ENCODE results near the gene INO80D. TPM values are rescaled to one million over a fixed set of nuclear protein-coding genes. Genes with fewer than 3 reads are reported as not detected.

The INO80D gene
- total and polyA plus RNA-seq, 2 experiments from 2014 or later = 17.5 to 37.4 TPM

GRCh38 chr2:206069417-206069816 lies 16.6 kb downstream of the INO80D start:
- H3K4me3 Mint-ChIP-seq = no peak overlapping the region
- H3K27me3 Mint-ChIP-seq (ENCODE audit: insufficient read depth, low read depth, poor library complexity) = peaks cover 6% of the 10 kb centered on the region
- peak; percentile 31; the same call in 2 of the 3 replicates for ATAC-seq
- Histone ChIP-seq H2AFZ (no peak overlapping the region), H3F3A (replicated peaks; ENCODE audit: low read depth) (no peaks in the 10 kb centered on the region), H3K27me3 (ENCODE audit: insufficient read depth) (no peaks in the 10 kb centered on the region), H3K36me3 (ENCODE audit: insufficient read depth) (no peaks in the 10 kb centered on the region), H3K4me3 (no peak overlapping the region), H3K27ac (ENCODE audit: low read depth) (peak overlapping the region; percentile 15; the same call in 1 of the 2 replicates), H3K4me2 (no peak overlapping the region), H3K9me2 (ENCODE audit: insufficient read depth) (no peaks in the 10 kb centered on the region), H4K20me1 (replicated peaks; ENCODE audit: insufficient read depth) (peaks cover 6% of the 10 kb centered on the region; the same call in 1 of the 2 replicates), H3K4me1 (ENCODE audit: insufficient read depth) (peaks cover 18% of the 10 kb centered on the region), H3K79me2 (replicated peaks; ENCODE audit: insufficient read depth) (peaks cover 100% of the 10 kb centered on the region)
- H3K4me1 Mint-ChIP-seq = peaks cover 26% of the 10 kb centered on the region
- no peaks in the 10 kb centered on the region for H3K9me3 Mint-ChIP-seq
- H3K36me3 Mint-ChIP-seq (ENCODE audit: low read depth) = peaks cover 39% of the 10 kb centered on the region; the same call in 2 of the 3 replicates
- peak overlapping the region; percentile 90 for H3K27ac Mint-ChIP-seq
- no peak for DNase-seq (ENCODE audit: low spot score)
- TF ChIP-seq, protein P1, sequence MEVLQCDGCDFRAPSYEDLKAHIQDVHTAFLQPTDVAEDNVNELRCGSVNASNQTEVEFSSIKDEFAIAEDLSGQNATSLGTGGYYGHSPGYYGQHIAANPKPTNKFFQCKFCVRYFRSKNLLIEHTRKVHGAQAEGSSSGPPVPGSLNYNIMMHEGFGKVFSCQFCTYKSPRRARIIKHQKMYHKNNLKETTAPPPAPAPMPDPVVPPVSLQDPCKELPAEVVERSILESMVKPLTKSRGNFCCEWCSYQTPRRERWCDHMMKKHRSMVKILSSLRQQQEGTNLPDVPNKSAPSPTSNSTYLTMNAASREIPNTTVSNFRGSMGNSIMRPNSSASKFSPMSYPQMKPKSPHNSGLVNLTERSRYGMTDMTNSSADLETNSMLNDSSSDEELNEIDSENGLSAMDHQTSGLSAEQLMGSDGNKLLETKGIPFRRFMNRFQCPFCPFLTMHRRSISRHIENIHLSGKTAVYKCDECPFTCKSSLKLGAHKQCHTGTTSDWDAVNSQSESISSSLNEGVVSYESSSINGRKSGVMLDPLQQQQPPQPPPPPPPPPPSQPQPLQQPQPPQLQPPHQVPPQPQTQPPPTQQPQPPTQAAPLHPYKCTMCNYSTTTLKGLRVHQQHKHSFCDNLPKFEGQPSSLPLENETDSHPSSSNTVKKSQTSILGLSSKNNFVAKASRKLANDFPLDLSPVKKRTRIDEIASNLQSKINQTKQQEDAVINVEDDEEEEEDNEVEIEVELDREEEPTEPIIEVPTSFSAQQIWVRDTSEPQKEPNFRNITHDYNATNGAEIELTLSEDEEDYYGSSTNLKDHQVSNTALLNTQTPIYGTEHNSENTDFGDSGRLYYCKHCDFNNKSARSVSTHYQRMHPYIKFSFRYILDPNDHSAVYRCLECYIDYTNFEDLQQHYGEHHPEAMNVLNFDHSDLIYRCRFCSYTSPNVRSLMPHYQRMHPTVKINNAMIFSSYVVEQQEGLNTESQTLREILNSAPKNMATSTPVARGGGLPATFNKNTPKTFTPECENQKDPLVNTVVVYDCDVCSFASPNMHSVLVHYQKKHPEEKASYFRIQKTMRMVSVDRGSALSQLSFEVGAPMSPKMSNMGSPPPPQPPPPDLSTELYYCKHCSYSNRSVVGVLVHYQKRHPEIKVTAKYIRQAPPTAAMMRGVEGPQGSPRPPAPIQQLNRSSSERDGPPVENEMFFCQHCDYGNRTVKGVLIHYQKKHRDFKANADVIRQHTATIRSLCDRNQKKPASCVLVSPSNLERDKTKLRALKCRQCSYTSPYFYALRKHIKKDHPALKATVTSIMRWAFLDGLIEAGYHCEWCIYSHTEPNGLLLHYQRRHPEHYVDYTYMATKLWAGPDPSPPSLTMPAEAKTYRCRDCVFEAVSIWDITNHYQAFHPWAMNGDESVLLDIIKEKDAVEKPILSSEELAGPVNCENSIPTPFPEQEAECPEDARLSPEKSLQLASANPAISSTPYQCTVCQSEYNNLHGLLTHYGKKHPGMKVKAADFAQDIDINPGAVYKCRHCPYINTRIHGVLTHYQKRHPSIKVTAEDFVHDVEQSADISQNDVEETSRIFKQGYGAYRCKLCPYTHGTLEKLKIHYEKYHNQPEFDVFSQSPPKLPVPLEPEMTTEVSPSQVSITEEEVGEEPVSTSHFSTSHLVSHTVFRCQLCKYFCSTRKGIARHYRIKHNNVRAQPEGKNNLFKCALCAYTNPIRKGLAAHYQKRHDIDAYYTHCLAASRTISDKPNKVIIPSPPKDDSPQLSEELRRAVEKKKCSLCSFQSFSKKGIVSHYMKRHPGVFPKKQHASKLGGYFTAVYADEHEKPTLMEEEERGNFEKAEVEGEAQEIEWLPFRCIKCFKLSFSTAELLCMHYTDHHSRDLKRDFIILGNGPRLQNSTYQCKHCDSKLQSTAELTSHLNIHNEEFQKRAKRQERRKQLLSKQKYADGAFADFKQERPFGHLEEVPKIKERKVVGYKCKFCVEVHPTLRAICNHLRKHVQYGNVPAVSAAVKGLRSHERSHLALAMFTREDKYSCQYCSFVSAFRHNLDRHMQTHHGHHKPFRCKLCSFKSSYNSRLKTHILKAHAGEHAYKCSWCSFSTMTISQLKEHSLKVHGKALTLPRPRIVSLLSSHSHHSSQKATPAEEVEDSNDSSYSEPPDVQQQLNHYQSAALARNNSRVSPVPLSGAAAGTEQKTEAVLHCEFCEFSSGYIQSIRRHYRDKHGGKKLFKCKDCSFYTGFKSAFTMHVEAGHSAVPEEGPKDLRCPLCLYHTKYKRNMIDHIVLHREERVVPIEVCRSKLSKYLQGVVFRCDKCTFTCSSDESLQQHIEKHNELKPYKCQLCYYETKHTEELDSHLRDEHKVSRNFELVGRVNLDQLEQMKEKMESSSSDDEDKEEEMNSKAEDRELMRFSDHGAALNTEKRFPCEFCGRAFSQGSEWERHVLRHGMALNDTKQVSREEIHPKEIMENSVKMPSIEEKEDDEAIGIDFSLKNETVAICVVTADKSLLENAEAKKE (CRISPR knock-in tag; IDR thresholded peaks at IDR 0.05) = no peak
- TF ChIP-seq POLR2AphosphoS5 (IDR thresholded peaks at IDR 0.05; ENCODE audit: low read depth) (no peak), ZNF114 (CRISPR knock-in tag; IDR thresholded peaks at IDR 0.05) (no peak), JUNB (IDR thresholded peaks at IDR 0.05; ENCODE audit: unreplicated experiment) (no peak)
- TF ChIP-seq, protein P2, sequence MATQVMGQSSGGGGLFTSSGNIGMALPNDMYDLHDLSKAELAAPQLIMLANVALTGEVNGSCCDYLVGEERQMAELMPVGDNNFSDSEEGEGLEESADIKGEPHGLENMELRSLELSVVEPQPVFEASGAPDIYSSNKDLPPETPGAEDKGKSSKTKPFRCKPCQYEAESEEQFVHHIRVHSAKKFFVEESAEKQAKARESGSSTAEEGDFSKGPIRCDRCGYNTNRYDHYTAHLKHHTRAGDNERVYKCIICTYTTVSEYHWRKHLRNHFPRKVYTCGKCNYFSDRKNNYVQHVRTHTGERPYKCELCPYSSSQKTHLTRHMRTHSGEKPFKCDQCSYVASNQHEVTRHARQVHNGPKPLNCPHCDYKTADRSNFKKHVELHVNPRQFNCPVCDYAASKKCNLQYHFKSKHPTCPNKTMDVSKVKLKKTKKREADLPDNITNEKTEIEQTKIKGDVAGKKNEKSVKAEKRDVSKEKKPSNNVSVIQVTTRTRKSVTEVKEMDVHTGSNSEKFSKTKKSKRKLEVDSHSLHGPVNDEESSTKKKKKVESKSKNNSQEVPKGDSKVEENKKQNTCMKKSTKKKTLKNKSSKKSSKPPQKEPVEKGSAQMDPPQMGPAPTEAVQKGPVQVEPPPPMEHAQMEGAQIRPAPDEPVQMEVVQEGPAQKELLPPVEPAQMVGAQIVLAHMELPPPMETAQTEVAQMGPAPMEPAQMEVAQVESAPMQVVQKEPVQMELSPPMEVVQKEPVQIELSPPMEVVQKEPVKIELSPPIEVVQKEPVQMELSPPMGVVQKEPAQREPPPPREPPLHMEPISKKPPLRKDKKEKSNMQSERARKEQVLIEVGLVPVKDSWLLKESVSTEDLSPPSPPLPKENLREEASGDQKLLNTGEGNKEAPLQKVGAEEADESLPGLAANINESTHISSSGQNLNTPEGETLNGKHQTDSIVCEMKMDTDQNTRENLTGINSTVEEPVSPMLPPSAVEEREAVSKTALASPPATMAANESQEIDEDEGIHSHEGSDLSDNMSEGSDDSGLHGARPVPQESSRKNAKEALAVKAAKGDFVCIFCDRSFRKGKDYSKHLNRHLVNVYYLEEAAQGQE (IDR thresholded peaks at IDR 0.05; ENCODE audit: unreplicated experiment) = no peak

Data from GM23338 (cell line).